HepG2 (cell line): ENCODE measurements around the gene RNPEPL1.

Source experiments
- ATF7 ChIP-seq, 2 experiments: fragments of 450-650 bp in 1 of 2; sonication (generic) in 1 of 2; formaldehyde crosslinking in 1 of 2; IDR thresholded peaks; 2 replicates each; pipeline versions ENCODE4 v1.4.0 to v1.6.1; 2016 to 2020; ENCODE audit warnings: antibody characterized with exemption in 1 of 2, mild to moderate bottlenecking in 1 of 2, missing genetic modification reagents in 1 of 2
- GTF2F1 ChIP-seq: fragments of 150-350 bp; IDR thresholded peaks from 2 replicates; pipeline ENCODE4 v1.6.1; 2014; ENCODE audit warnings: low read length
- MAFF ChIP-seq: IDR thresholded peaks from 2 replicates; pipeline ENCODE4 v1.6.1; 2011; ENCODE audit warnings: low read depth, low read length, improper control_type of control experiment
- RNF2 ChIP-seq: fragments of 450-650 bp; conservative IDR thresholded peaks from 2 replicates; pipeline ENCODE4 v1.6.1; 2016; ENCODE audit warnings: low read depth
- ZNF24 ChIP-seq: fragments of 450-650 bp; IDR thresholded peaks from 2 replicates; pipeline ENCODE4 v1.6.1; 2017; ENCODE audit warnings: antibody characterized with exemption, mild to moderate bottlenecking
- ZNF317 ChIP-seq: sonication (generic); formaldehyde crosslinking; IDR thresholded peaks from 2 replicates; pipeline ENCODE4 v1.5.0; 2020; ENCODE audit warnings: mild to moderate bottlenecking, missing genetic modification reagents
- TF ChIP-seq, protein P1 (sequence below): sonication (generic); formaldehyde crosslinking; IDR thresholded peaks from 2 replicates; pipeline ENCODE4 v1.5.0; 2020; ENCODE audit warnings: mild to moderate bottlenecking, missing genetic modification reagents, moderate library complexity
- TF ChIP-seq, protein P2 (sequence below): sonication (generic); formaldehyde crosslinking; IDR thresholded peaks from 2 replicates; pipeline ENCODE4 v1.5.1; 2020; ENCODE audit warnings: mild to moderate bottlenecking, missing genetic modification reagents, borderline replicate concordance
- TF ChIP-seq, protein P3 (sequence below): sonication (generic); formaldehyde crosslinking; IDR thresholded peaks from 2 replicates; pipeline ENCODE4 v1.4.0; 2020; ENCODE audit warnings: missing genetic modification reagents
- TF ChIP-seq, protein P4 (sequence below), 2 experiments: fragments of 450-650 bp in 1 of 2; sonication (generic) in 1 of 2; formaldehyde crosslinking in 1 of 2; IDR thresholded peaks; 2 replicates each; pipeline versions ENCODE4 v1.6.1 to v1.8.0; 2016 to 2022; ENCODE audit warnings: antibody characterized with exemption in 1 of 2, mild to moderate bottlenecking in 1 of 2, missing genetic modification reagents in 1 of 2

DNA sequence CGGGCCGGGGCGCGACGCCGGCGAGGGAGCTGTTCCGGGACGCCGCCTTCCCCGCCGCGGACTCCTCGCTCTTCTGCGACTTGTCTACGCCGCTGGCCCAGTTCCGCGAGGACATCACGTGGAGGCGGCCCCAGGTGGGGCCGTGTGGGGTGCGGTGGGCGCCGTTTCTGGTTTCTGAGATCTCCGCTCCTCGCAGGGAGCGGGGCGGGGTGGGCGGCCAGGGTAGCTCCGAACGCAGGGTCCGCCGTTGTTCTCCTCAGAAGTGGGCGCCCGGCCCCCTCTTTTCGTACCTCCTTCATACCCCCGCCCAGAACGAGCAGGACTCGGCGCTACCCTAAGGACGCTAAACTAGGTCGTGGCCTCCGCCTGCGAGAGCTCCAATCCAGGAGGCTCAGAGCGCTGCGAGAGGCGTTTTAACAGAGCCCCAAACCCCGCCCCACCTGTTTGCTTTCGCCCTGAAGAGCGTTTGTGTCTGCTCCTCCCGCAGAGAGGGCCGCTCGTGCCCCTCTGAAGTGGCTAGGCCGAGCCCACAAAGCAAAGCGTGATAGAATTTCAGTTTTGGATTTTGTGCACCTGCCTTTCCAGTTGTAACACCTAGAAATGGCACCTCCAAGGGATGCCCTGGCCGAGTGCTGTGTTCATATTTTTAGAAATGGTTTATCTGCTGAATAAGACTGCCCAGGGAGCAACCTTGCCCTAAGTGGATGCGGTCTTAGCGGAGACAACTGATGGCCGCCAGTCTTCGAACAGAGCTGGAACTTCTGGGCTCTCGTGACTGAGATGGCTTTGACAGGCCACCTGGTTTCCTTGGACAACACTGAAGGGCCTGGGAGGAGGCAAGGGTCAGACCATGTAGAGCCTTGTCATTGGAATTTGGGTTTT is 18.9 kb downstream of the RNPEPL1 start:
- TF ChIP-seq, protein P1, sequence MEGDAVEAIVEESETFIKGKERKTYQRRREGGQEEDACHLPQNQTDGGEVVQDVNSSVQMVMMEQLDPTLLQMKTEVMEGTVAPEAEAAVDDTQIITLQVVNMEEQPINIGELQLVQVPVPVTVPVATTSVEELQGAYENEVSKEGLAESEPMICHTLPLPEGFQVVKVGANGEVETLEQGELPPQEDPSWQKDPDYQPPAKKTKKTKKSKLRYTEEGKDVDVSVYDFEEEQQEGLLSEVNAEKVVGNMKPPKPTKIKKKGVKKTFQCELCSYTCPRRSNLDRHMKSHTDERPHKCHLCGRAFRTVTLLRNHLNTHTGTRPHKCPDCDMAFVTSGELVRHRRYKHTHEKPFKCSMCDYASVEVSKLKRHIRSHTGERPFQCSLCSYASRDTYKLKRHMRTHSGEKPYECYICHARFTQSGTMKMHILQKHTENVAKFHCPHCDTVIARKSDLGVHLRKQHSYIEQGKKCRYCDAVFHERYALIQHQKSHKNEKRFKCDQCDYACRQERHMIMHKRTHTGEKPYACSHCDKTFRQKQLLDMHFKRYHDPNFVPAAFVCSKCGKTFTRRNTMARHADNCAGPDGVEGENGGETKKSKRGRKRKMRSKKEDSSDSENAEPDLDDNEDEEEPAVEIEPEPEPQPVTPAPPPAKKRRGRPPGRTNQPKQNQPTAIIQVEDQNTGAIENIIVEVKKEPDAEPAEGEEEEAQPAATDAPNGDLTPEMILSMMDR: peak; percentile 16
- TF ChIP-seq, protein P2, sequence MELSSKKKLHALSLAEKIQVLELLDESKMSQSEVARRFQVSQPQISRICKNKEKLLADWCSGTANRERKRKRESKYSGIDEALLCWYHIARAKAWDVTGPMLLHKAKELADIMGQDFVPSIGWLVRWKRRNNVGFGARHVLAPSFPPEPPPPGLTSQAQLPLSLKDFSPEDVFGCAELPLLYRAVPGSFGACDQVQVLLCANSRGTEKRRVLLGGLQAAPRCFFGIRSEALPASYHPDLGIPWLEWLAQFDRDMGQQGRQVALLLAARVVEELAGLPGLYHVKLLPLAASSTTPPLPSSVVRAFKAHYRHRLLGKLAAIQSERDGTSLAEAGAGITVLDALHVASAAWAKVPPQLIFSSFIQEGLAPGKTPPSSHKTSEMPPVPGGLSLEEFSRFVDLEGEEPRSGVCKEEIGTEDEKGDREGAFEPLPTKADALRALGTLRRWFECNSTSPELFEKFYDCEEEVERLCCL (CRISPR knock-in tag): no peak
- TF ChIP-seq, protein P3, sequence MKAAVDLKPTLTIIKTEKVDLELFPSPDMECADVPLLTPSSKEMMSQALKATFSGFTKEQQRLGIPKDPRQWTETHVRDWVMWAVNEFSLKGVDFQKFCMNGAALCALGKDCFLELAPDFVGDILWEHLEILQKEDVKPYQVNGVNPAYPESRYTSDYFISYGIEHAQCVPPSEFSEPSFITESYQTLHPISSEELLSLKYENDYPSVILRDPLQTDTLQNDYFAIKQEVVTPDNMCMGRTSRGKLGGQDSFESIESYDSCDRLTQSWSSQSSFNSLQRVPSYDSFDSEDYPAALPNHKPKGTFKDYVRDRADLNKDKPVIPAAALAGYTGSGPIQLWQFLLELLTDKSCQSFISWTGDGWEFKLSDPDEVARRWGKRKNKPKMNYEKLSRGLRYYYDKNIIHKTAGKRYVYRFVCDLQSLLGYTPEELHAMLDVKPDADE (CRISPR knock-in tag): no peak
- TF ChIP-seq ZNF317 (CRISPR knock-in tag): no peak; the same call in 1 of the 2 replicates
- no peak for TF ChIP-seq ZNF24
- TF ChIP-seq ATF7 (IDR thresholded peaks at IDR 0.05): no peak
- TF ChIP-seq ATF7 (CRISPR knock-in tag; IDR thresholded peaks at IDR 0.05): peak; percentile 49; the same call in 1 of the 2 replicates
- no peak for TF ChIP-seq GTF2F1
- TF ChIP-seq MAFF: no peak
- no peak; the same call in 1 of the 2 replicates for TF ChIP-seq RNF2
- TF ChIP-seq, protein P4, sequence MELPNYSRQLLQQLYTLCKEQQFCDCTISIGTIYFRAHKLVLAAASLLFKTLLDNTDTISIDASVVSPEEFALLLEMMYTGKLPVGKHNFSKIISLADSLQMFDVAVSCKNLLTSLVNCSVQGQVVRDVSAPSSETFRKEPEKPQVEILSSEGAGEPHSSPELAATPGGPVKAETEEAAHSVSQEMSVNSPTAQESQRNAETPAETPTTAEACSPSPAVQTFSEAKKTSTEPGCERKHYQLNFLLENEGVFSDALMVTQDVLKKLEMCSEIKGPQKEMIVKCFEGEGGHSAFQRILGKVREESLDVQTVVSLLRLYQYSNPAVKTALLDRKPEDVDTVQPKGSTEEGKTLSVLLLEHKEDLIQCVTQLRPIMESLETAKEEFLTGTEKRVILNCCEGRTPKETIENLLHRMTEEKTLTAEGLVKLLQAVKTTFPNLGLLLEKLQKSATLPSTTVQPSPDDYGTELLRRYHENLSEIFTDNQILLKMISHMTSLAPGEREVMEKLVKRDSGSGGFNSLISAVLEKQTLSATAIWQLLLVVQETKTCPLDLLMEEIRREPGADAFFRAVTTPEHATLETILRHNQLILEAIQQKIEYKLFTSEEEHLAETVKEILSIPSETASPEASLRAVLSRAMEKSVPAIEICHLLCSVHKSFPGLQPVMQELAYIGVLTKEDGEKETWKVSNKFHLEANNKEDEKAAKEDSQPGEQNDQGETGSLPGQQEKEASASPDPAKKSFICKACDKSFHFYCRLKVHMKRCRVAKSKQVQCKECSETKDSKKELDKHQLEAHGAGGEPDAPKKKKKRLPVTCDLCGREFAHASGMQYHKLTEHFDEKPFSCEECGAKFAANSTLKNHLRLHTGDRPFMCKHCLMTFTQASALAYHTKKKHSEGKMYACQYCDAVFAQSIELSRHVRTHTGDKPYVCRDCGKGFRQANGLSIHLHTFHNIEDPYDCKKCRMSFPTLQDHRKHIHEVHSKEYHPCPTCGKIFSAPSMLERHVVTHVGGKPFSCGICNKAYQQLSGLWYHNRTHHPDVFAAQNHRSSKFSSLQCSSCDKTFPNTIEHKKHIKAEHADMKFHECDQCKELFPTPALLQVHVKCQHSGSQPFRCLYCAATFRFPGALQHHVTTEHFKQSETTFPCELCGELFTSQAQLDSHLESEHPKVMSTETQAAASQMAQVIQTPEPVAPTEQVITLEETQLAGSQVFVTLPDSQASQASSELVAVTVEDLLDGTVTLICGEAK (IDR thresholded peaks at IDR 0.05): no peak
- TF ChIP-seq, protein P4 (CRISPR knock-in tag; IDR thresholded peaks at IDR 0.05): peak; percentile 49
